Measurements from ENCODE around the gene FERMT3. TPM values are rescaled to one million over a fixed set of nuclear protein-coding genes. Genes with fewer than 3 reads are reported as not detected.

FERMT3 gene
- total RNA-seq, 1 donor from 2014 or later: 5.4 TPM

GRCh38 chr11:64203421-64204079 lies 3.0 kb upstream of the FERMT3 start:
- no peak for DNase-seq
- H3K9me3 ChIP-seq (replicated peaks): no peaks in the 10 kb centered on the region
- no peak overlapping the region for H3K27ac ChIP-seq (replicated peaks)
- intact Hi-C loops (cut with micrococcal nuclease): no loop called here
- TF ChIP-seq CTCF (IDR thresholded peaks at IDR 0.05; ENCODE audit: borderline replicate concordance): no peak
- peaks cover 53% of the 10 kb centered on the region for H3K4me1 ChIP-seq
- H3K4me3 ChIP-seq: no peak overlapping the region
- peaks cover 79% of the 10 kb centered on the region for H3K36me3 ChIP-seq
- no peaks in the 10 kb centered on the region for H3K27me3 ChIP-seq (ENCODE audit: low read depth)

- Histone ChIP-seq H3K4me1 (peaks cover 55% of the 10 kb centered on the region), H3K9me3 (replicated peaks) (no peaks in the 10 kb centered on the region), H3K4me3 (no peak overlapping the region), H3K36me3 (peaks cover 74% of the 10 kb centered on the region), H3K27ac (replicated peaks) (no peak overlapping the region), H3K27me3 (ENCODE audit: low read depth) (no peaks in the 10 kb centered on the region)
- no peak for TF ChIP-seq CTCF (IDR thresholded peaks at IDR 0.05; ENCODE audit: borderline replicate concordance)
- intact Hi-C loops (cut with micrococcal nuclease): no loop called here
- DNase-seq: no peak
Observed at GRCh38 chr11:64204080-64204440, 2.5 kb upstream of the FERMT3 start.

- Histone ChIP-seq H3K4me1 (peaks cover 55% of the 10 kb centered on the region), H3K27ac (replicated peaks) (peak overlapping the region; percentile 88)
- DNase-seq: peak; percentile 81
Observed at GRCh38 chr11:64204464-64204989, 2.0 kb upstream of the FERMT3 start.

GRCh38 chr11:64207256-64208085 lies 950 bp downstream of the FERMT3 start:
- Histone ChIP-seq H3K4me3 (peak overlapping the region; percentile 58), H3K27ac (replicated peaks) (peak overlapping the region; percentile 88), H3K36me3 (peaks cover 41% of the 10 kb centered on the region), H3K9me3 (replicated peaks) (no peaks in the 10 kb centered on the region), H3K4me1 (peaks cover 54% of the 10 kb centered on the region), H3K27me3 (ENCODE audit: low read depth) (no peaks in the 10 kb centered on the region)
- intact Hi-C loops (cut with micrococcal nuclease): loop anchor here (5.0 kb wide), 1 partner anchor 95 kb away; the partner anchor contains the start of gene CATSPERZ
- DNase-seq: peak; percentile 69
- TF ChIP-seq CTCF (IDR thresholded peaks at IDR 0.05; ENCODE audit: borderline replicate concordance): no peak

More at GRCh38 chr11:64204464-64204989, 2.0 kb upstream of the FERMT3 start:
- Histone ChIP-seq H3K27me3 (ENCODE audit: low read depth) (no peaks in the 10 kb centered on the region), H3K9me3 (replicated peaks) (no peaks in the 10 kb centered on the region), H3K36me3 (peaks cover 69% of the 10 kb centered on the region), H3K4me3 (no peak overlapping the region)
- intact Hi-C loops (cut with micrococcal nuclease): no loop called here
- TF ChIP-seq CTCF (IDR thresholded peaks at IDR 0.05; ENCODE audit: borderline replicate concordance): peak; percentile 75

- peaks cover 47% of the 10 kb centered on the region for H3K4me1 ChIP-seq
- no peak for TF ChIP-seq CTCF (IDR thresholded peaks at IDR 0.05; ENCODE audit: borderline replicate concordance)
- peaks cover 33% of the 10 kb centered on the region for H3K36me3 ChIP-seq
- no peaks in the 10 kb centered on the region for H3K27me3 ChIP-seq (ENCODE audit: low read depth)
- intact Hi-C loops (cut with micrococcal nuclease): loop anchor here (5.0 kb wide), 1 partner anchor 94 kb away; the partner anchor contains the start of gene CATSPERZ
- peak overlapping the region; percentile 88 for H3K27ac ChIP-seq (replicated peaks)
- H3K4me3 ChIP-seq: peak overlapping the region; percentile 58
- H3K9me3 ChIP-seq (replicated peaks): no peaks in the 10 kb centered on the region
- no peak for DNase-seq
Observed at GRCh38 chr11:64208086-64208795, 1.7 kb downstream of the FERMT3 start.

Data from left ventricle myocardium inferior (tissue), 1 donor.